Bronchial epithelial cell (primary cell): ENCODE data around the gene MST1. TPM values are rescaled to one million over a fixed set of nuclear protein-coding genes. Genes with fewer than 3 reads are reported as not detected.

ENCODE experiments used
- DNase-seq: peaks from one replicate; pipeline ENCODE4 v3.0.0-alpha.2; 2010; ENCODE audit warnings: low read depth
- FAIRE-seq: peaks from 2 replicates; lab custom pipeline; 2011; peaks lifted over from hg19 to GRCh38; lab: Jason Lieb, UNC
- H3K27me3 ChIP-seq: 2 replicates; pipeline ENCODE4 v1.5.1; 2011; ENCODE audit warnings: low read length; ENCODE audit not compliant: control insufficient read depth, insufficient read depth
- H3K36me3 ChIP-seq: 2 replicates; pipeline ENCODE4 v1.5.1; 2011; ENCODE audit warnings: low read length; ENCODE audit not compliant: control insufficient read depth, insufficient read depth
- H3K4me3 ChIP-seq: 2 replicates; pipeline ENCODE4 v1.5.1; 2011; ENCODE audit warnings: mild to moderate bottlenecking, low read depth, low read length, control low read depth
- CTCF ChIP-seq: IDR thresholded peaks from 2 replicates; pipeline ENCODE4 v1.5.1; 2011; ENCODE audit warnings: mild to moderate bottlenecking, moderate library complexity, low read length, control low read depth, inconsistent platforms; ENCODE audit not compliant: insufficient read depth, severe bottlenecking
- total RNA-seq: library from RNA; depleted of rRNA; stranded (reverse); fragments of >200 nt; gene quantifications from 2 replicates; pipeline ENCODE4 v1.2.1, GENCODE V29; 2014

Gene MST1
- total RNA-seq, 1 donor from 2014 or later: 4.7 TPM

GRCh38 chr3:49706456-49707112, 17.3 kb upstream of the MST1 start:
- TF ChIP-seq CTCF: no peak
- Histone ChIP-seq H3K4me3 (no peak overlapping the region), H3K27me3 (no peaks in the 10 kb centered on the region), H3K36me3 (peaks cover 16% of the 10 kb centered on the region)
- DNase-seq (no peak), FAIRE-seq (peak; percentile 93)

GRCh38 chr3:49705390-49705960, 16.2 kb upstream of the MST1 start:
- DNase-seq: no peak
- no peak for TF ChIP-seq CTCF
- FAIRE-seq: no peak
- Histone ChIP-seq H3K4me3 (no peak overlapping the region), H3K27me3 (no peaks in the 10 kb centered on the region), H3K36me3 (peaks cover 22% of the 10 kb centered on the region)

- H3K36me3 ChIP-seq: peaks cover 24% of the 10 kb centered on the region
- FAIRE-seq (no peak), DNase-seq (no peak)
- TF ChIP-seq CTCF: no peak
- H3K27me3 ChIP-seq: no peaks in the 10 kb centered on the region
- H3K4me3 ChIP-seq: no peak overlapping the region
Measured at GRCh38 chr3:49704629-49705028, 15.4 kb upstream of the MST1 start.

GRCh38 chr3:49703956-49704355, 14.7 kb upstream of the MST1 start:
- no peak for DNase-seq
- no peak for TF ChIP-seq CTCF
- H3K36me3 ChIP-seq: peaks cover 24% of the 10 kb centered on the region
- no peak overlapping the region for H3K4me3 ChIP-seq
- H3K27me3 ChIP-seq: no peaks in the 10 kb centered on the region
- no peak for FAIRE-seq

GRCh38 chr3:49703443-49703927, 14.2 kb upstream of the MST1 start:
- no peaks in the 10 kb centered on the region for H3K27me3 ChIP-seq
- DNase-seq: peak; percentile 52
- no peak overlapping the region for H3K4me3 ChIP-seq
- peak; percentile 94 for TF ChIP-seq CTCF
- peaks cover 28% of the 10 kb centered on the region for H3K36me3 ChIP-seq
- FAIRE-seq: no peak
